ENCODE results near the gene CLEC1B. TPM values are rescaled to one million over a fixed set of nuclear protein-coding genes. Genes with fewer than 3 reads are reported as not detected.

The CLEC1B gene
- total and polyA plus RNA-seq, 10 of the 15 experiments (the other 5 are each of a cell fraction or from before 2014, with no cell fraction given), result not detected

DNA sequence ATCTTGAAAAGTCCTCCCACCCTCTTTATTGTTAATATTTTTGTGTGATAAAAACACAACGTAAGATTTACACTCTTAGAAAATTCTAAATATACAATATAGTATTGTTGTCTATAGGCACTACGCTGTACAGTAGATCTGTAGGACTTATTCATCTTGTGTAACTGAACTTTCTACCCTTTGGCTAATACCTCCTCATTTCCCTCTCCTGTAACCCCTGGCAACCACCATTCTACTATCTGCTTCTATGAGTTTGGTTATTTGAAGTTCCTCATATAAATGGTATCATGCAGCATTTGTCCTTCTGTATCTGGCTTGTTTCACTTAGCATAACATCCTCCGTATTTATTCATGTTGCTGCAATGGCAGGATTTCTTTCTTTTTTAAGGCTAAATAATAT lies 26.3 kb upstream of the CLEC1B start (continued):
- TF ChIP-seq, protein P1, sequence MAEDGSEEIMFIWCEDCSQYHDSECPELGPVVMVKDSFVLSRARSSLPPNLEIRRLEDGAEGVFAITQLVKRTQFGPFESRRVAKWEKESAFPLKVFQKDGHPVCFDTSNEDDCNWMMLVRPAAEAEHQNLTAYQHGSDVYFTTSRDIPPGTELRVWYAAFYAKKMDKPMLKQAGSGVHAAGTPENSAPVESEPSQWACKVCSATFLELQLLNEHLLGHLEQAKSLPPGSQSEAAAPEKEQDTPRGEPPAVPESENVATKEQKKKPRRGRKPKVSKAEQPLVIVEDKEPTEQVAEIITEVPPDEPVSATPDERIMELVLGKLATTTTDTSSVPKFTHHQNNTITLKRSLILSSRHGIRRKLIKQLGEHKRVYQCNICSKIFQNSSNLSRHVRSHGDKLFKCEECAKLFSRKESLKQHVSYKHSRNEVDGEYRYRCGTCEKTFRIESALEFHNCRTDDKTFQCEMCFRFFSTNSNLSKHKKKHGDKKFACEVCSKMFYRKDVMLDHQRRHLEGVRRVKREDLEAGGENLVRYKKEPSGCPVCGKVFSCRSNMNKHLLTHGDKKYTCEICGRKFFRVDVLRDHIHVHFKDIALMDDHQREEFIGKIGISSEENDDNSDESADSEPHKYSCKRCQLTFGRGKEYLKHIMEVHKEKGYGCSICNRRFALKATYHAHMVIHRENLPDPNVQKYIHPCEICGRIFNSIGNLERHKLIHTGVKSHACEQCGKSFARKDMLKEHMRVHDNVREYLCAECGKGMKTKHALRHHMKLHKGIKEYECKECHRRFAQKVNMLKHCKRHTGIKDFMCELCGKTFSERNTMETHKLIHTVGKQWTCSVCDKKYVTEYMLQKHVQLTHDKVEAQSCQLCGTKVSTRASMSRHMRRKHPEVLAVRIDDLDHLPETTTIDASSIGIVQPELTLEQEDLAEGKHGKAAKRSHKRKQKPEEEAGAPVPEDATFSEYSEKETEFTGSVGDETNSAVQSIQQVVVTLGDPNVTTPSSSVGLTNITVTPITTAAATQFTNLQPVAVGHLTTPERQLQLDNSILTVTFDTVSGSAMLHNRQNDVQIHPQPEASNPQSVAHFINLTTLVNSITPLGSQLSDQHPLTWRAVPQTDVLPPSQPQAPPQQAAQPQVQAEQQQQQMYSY (CRISPR knock-in tag; IDR thresholded peaks at IDR 0.05), result no peak
- TF ChIP-seq EED (IDR thresholded peaks at IDR 0.05; ENCODE audit: low read depth), result no peak
- no peak for TF ChIP-seq RBBP5 (conservative IDR thresholded peaks at IDR 0.05)
- no peak for TF ChIP-seq ZNF622 (IDR thresholded peaks at IDR 0.05)
- no peak for TF ChIP-seq IRF4 (IDR thresholded peaks at IDR 0.05; ENCODE audit: low read depth, low read length)

DNA sequence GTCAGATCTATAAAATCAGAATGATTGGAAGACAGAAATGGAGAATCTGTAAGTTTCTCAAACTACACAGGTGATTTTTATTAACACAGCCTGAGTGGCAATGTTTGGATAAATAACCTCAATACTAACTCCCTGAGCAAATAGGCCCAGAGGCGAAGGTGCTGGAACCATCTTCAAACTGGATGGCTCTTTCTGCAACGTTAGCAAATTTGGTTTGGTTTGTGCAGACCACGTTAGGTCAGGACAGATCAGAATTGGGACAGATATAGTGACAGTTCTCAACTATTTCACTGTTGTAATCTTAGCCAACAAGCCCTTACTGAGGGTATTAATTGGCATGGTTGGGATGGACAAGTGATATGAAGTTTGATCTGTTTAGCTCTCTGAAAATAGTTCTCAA lies 22.4 kb upstream of the CLEC1B start:
- FAIRE-seq (no peak), DNase-seq (ENCODE audit: low read depth, low spot score) (no peak), ATAC-seq (no peak)
- H3K4me3 ChIP-seq, result no peak overlapping the region
- no peaks in the 10 kb centered on the region for H3K9me3 ChIP-seq (replicated peaks; ENCODE audit: control insufficient read depth, insufficient read depth, low read length)
- intact Hi-C loops (cut with micrococcal nuclease; ENCODE audit: unreplicated experiment) (no loop called here), in situ Hi-C loops (cut with MboI) (no loop called here)
- ChIA-PET SMC1A (ENCODE audit: uncharacterized antibody, unreplicated experiment) (no interaction called here), RAD21 (ENCODE audit: unreplicated experiment) (no interaction called here), POLR2A (no interaction called here), CTCF (interaction anchor here (1.5 kb wide), 1 partner anchor 14 kb away, joined by 3 read pairs; no protein-coding TSS in a partner anchor)
- no peaks in the 10 kb centered on the region for H3K36me3 ChIP-seq (ENCODE audit: control insufficient read depth in 2 of 2, insufficient read depth in 2 of 2, low read length in 1 of 2)
- H3K4me1 ChIP-seq (ENCODE audit: control insufficient read depth, insufficient read depth, low read length), result no peaks in the 10 kb centered on the region
- no peak overlapping the region for H3K4me2 ChIP-seq (ENCODE audit: control insufficient read depth, insufficient read depth)
- no peaks in the 10 kb centered on the region for H3K27me3 ChIP-seq (replicated peaks in 1 of 2; ENCODE audit: control insufficient read depth in 2 of 2, insufficient read depth in 2 of 2, low read length in 1 of 2)
- H4K20me1 ChIP-seq (ENCODE audit: control insufficient read depth, insufficient read depth), result no peaks in the 10 kb centered on the region
- no TSS peak for BruUV-seq (replicated peaks)
- H2AFZ ChIP-seq (ENCODE audit: control insufficient read depth, low read depth, low read length), result no peak overlapping the region
- TF ChIP-seq POLR2AphosphoS5 (IDR thresholded peaks at IDR 0.05; ENCODE audit: low read length), result no peak
- no peak for TF ChIP-seq SREBF1 (IDR thresholded peaks at IDR 0.05; ENCODE audit: low read length)
- TF ChIP-seq, protein P2, sequence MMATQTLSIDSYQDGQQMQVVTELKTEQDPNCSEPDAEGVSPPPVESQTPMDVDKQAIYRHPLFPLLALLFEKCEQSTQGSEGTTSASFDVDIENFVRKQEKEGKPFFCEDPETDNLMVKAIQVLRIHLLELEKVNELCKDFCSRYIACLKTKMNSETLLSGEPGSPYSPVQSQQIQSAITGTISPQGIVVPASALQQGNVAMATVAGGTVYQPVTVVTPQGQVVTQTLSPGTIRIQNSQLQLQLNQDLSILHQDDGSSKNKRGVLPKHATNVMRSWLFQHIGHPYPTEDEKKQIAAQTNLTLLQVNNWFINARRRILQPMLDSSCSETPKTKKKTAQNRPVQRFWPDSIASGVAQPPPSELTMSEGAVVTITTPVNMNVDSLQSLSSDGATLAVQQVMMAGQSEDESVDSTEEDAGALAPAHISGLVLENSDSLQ (IDR thresholded peaks at IDR 0.05), result no peak
- TF ChIP-seq SUZ12 (IDR thresholded peaks at IDR 0.05; ENCODE audit: unreplicated experiment), result no peak
- no peak for TF ChIP-seq SPI1 (IDR thresholded peaks at IDR 0.05; ENCODE audit: borderline replicate concordance, insufficient read depth, low read depth, low read length)
- TF ChIP-seq PAX8 (IDR thresholded peaks at IDR 0.05), result no peak
- TF ChIP-seq CREM (IDR thresholded peaks at IDR 0.05; ENCODE audit: low read depth), result no peak
- TF ChIP-seq, protein P3, sequence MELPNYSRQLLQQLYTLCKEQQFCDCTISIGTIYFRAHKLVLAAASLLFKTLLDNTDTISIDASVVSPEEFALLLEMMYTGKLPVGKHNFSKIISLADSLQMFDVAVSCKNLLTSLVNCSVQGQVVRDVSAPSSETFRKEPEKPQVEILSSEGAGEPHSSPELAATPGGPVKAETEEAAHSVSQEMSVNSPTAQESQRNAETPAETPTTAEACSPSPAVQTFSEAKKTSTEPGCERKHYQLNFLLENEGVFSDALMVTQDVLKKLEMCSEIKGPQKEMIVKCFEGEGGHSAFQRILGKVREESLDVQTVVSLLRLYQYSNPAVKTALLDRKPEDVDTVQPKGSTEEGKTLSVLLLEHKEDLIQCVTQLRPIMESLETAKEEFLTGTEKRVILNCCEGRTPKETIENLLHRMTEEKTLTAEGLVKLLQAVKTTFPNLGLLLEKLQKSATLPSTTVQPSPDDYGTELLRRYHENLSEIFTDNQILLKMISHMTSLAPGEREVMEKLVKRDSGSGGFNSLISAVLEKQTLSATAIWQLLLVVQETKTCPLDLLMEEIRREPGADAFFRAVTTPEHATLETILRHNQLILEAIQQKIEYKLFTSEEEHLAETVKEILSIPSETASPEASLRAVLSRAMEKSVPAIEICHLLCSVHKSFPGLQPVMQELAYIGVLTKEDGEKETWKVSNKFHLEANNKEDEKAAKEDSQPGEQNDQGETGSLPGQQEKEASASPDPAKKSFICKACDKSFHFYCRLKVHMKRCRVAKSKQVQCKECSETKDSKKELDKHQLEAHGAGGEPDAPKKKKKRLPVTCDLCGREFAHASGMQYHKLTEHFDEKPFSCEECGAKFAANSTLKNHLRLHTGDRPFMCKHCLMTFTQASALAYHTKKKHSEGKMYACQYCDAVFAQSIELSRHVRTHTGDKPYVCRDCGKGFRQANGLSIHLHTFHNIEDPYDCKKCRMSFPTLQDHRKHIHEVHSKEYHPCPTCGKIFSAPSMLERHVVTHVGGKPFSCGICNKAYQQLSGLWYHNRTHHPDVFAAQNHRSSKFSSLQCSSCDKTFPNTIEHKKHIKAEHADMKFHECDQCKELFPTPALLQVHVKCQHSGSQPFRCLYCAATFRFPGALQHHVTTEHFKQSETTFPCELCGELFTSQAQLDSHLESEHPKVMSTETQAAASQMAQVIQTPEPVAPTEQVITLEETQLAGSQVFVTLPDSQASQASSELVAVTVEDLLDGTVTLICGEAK (IDR thresholded peaks at IDR 0.05; ENCODE audit: borderline replicate concordance), result no peak
- H3K79me2 ChIP-seq (ENCODE audit: control insufficient read depth, insufficient read depth, low read length), result no peaks in the 10 kb centered on the region
- 1% methylated on average over 3 of the region's 3 CpGs for WGBS (ENCODE audit: insufficient coverage, insufficient replicate concordance, low lambda C conversion rate, missing lambda C conversion rate)
- H3K27ac ChIP-seq (ENCODE audit: control insufficient read depth, insufficient read depth), result no peak overlapping the region
- H3K9ac ChIP-seq (ENCODE audit: control insufficient read depth, insufficient read depth, low read length), result no peak overlapping the region
